HepG2 (cell line): ENCODE data around the gene DNAJC9. TPM values are rescaled to one million over a fixed set of nuclear protein-coding genes. Genes with fewer than 3 reads are reported as not detected.

Source experiments
- ATF4 ChIP-seq, 2 experiments: fragments of 450-650 bp in 1 of 2; sonication (generic) in 1 of 2; formaldehyde crosslinking; IDR thresholded peaks; 2 replicates each; pipeline versions ENCODE4 v1.5.0 to v1.8.0; 2020 to 2022; ENCODE audit warnings: mild to moderate bottlenecking in 1 of 2, missing genetic modification reagents in 1 of 2
- EZH2 ChIP-seq: conservative IDR thresholded peaks from 2 replicates; pipeline ENCODE4 v1.6.1; 2012; ENCODE audit warnings: mild to moderate bottlenecking, low read depth, low read length, moderate library complexity
- GATA4 ChIP-seq: sonication (generic); IDR thresholded peaks from 2 replicates; pipeline ENCODE4 v1.6.1; 2016; ENCODE audit warnings: antibody characterized with exemption, low read depth, borderline replicate concordance
- HOXA5 ChIP-seq: sonication (generic); formaldehyde crosslinking; IDR thresholded peaks from 2 replicates; pipeline ENCODE4 v1.4.0; 2020; ENCODE audit warnings: missing genetic modification reagents
- NFE2L1 ChIP-seq: sonication (generic); formaldehyde crosslinking; IDR thresholded peaks from 2 replicates; pipeline ENCODE4 v1.4.0; 2020; ENCODE audit warnings: missing genetic modification reagents, mild to moderate bottlenecking, borderline replicate concordance
- NFYB ChIP-seq: sonication (generic); formaldehyde crosslinking; IDR thresholded peaks from 2 replicates; pipeline ENCODE4 v1.4.0; 2020; ENCODE audit warnings: missing genetic modification reagents
- NR3C1 ChIP-seq: sonication (generic); formaldehyde crosslinking; IDR thresholded peaks from 2 replicates; pipeline ENCODE4 v1.4.0; 2020; ENCODE audit warnings: missing genetic modification reagents
- RERE ChIP-seq: IDR thresholded peaks from 2 replicates; pipeline ENCODE4 v1.6.1; 2016; ENCODE audit warnings: low read depth, missing genetic modification reagents, missing compliant biosample characterization
- SKI ChIP-seq: fragments of 450-650 bp; IDR thresholded peaks from one replicate; pipeline ENCODE4 v1.6.1; 2018; ENCODE audit warnings: mild to moderate bottlenecking; ENCODE audit not compliant: partially characterized antibody
- TBP ChIP-seq: sonication (generic); formaldehyde crosslinking; IDR thresholded peaks from 2 replicates; pipeline ENCODE4 v1.5.0; 2020; ENCODE audit warnings: missing genetic modification reagents
- TBX3 ChIP-seq: fragments of 450-650 bp; IDR thresholded peaks from 2 replicates; pipeline ENCODE4 v1.6.1; 2017; ENCODE audit warnings: antibody characterized with exemption, mild to moderate bottlenecking, inconsistent platforms, borderline replicate concordance
- ZBTB2 ChIP-seq: sonication (generic); formaldehyde crosslinking; IDR thresholded peaks from 2 replicates; pipeline ENCODE4 v1.8.0; 2022; ENCODE audit warnings: low read depth, missing genetic modification reagents
- ZNF343 ChIP-seq: sonication (generic); formaldehyde crosslinking; IDR thresholded peaks from 2 replicates; pipeline ENCODE4 v1.4.0; 2020; ENCODE audit warnings: mild to moderate bottlenecking, missing genetic modification reagents
- ZNF468 ChIP-seq: sonication (generic); formaldehyde crosslinking; IDR thresholded peaks from 2 replicates; pipeline ENCODE4 v1.8.0; 2022; ENCODE audit warnings: mild to moderate bottlenecking, moderate library complexity, missing genetic modification reagents
- ZNF577 ChIP-seq: sonication (generic); formaldehyde crosslinking; IDR thresholded peaks from 2 replicates; pipeline ENCODE4 v1.4.0; 2020; ENCODE audit warnings: mild to moderate bottlenecking, low read depth, missing genetic modification reagents, borderline replicate concordance
- ZNF776 ChIP-seq: sonication (generic); formaldehyde crosslinking; IDR thresholded peaks from 2 replicates; pipeline ENCODE4 v1.4.0; 2020; ENCODE audit warnings: mild to moderate bottlenecking, missing genetic modification reagents
- ZNF790 ChIP-seq: sonication (generic); formaldehyde crosslinking; IDR thresholded peaks from 2 replicates; pipeline ENCODE4 v1.8.0; 2022; ENCODE audit warnings: missing genetic modification reagents, mild to moderate bottlenecking, borderline replicate concordance
- ZNF883 ChIP-seq: sonication (generic); formaldehyde crosslinking; IDR thresholded peaks from 2 replicates; pipeline ENCODE4 v1.5.1; 2020; ENCODE audit warnings: mild to moderate bottlenecking, missing genetic modification reagents; ENCODE audit errors: not compliant biosample characterization
- ZSCAN20 ChIP-seq: sonication (generic); formaldehyde crosslinking; IDR thresholded peaks from 2 replicates; pipeline ENCODE4 v1.4.0; 2020; ENCODE audit warnings: missing genetic modification reagents, mild to moderate bottlenecking, borderline replicate concordance
- polyA plus RNA-seq, 8 experiments: library from polyadenylated mRNA; depleted of rRNA in 3 of 8; stranded (reverse) in 7 of 8; unstranded in 1 of 8; fragments of >200 nt; fragmentation: Illumina TruSeq in 4 of 8; extraction: Trizol in 4 of 8; gene quantifications; 2 replicates each; pipeline versions ENCODE4 v1.2.1 to v1.2.3, GENCODE V29; 2011 to 2016; ENCODE audit warnings: low read depth in 4 of 8, missing spikeins in 1 of 8, mixed read lengths in 1 of 8; ENCODE audit not compliant: insufficient read depth in 1 of 8
- total RNA-seq, 5 experiments: library from RNA; depleted of rRNA; stranded (reverse); fragments of >200 nt; fragmentation: Illumina TruSeq; extraction: Trizol; gene quantifications; 2 replicates each; pipeline ENCODE4 v1.2.3, GENCODE V29; 2016; ENCODE audit warnings: low read depth in 1 of 5

DNAJC9 gene
- total and polyA plus RNA-seq, 2 of the 13 experiments (the other 11 are each of a cell fraction or from before 2014, with no cell fraction given), result 15.9 to 60.3 TPM

GRCh38 chr10:73246646-73247508 lies at the start of gene DNAJC9 (continued):
- TF ChIP-seq HOXA5 (CRISPR knock-in tag) (peak; percentile 34; the same call in 1 of the 2 replicates), EZH2 (no peak), ZSCAN20 (peak; percentile 39), TBX3 (peak; percentile 59), TBP (no peak; the same call in 1 of the 2 replicates), ZNF577 (CRISPR knock-in tag) (no peak), RERE (CRISPR knock-in tag) (0 out of 2 replicates have a peak, but pooled peaks have one; percentile 42), NFE2L1 (CRISPR knock-in tag) (peak; percentile 63; the same call in 1 of the 2 replicates), ZNF776 (CRISPR knock-in tag) (peak; percentile 87; the same call in 1 of the 2 replicates), SKI (no peak), ZBTB2 (CRISPR knock-in tag) (peak; percentile 81; the same call in 1 of the 2 replicates), ZNF343 (CRISPR knock-in tag) (peak; percentile 85), ATF4 (CRISPR knock-in tag; IDR thresholded peaks at IDR 0.05) (peak in 1 of 2 experiments; percentile 54; a peak in 1 of 4 replicates), NFYB (CRISPR knock-in tag) (peak; percentile 36), ZNF883 (CRISPR knock-in tag) (peak; percentile 91), GATA4 (0 out of 2 replicates have a peak, but pooled peaks have one; percentile 26), ZNF468 (CRISPR knock-in tag) (peak; percentile 79; the same call in 1 of the 2 replicates), ZNF790 (no peak), NR3C1 (CRISPR knock-in tag) (no peak)
